OCI-LY3 (cell line): Measurements from ENCODE around the gene ADM5.

ENCODE experiments used
- CTCF ChIP-seq: fragments of 200-600, 300-600 bp; sonication (generic); IDR thresholded peaks from 2 replicates; pipeline ENCODE4 v1.5.1; 2014; ENCODE audit warnings: antibody characterized with exemption, low read length, low read depth
- EZH2phosphoT487 ChIP-seq: fragments of 200-600 bp; shearing (Covaris generic); IDR thresholded peaks from 2 replicates; pipeline ENCODE4 v1.6.1; 2018; ENCODE audit warnings: antibody characterized with exemption, mixed run types, low read depth

- no peak for TF ChIP-seq CTCF
- no peak for TF ChIP-seq EZH2phosphoT487
Measured at GRCh38 chr19:49687566-49688316, 1.7 kb upstream of the ADM5 start.
